Measurements from ENCODE around the gene CCDC85C. TPM values are rescaled to one million over a fixed set of nuclear protein-coding genes. Genes with fewer than 3 reads are reported as not detected.

CCDC85C gene
- total and polyA plus RNA-seq, 10 of the 15 experiments (the other 5 are each of a cell fraction or from before 2014, with no cell fraction given): 0.03 to 3.6 (median 1.1) TPM

DNA sequence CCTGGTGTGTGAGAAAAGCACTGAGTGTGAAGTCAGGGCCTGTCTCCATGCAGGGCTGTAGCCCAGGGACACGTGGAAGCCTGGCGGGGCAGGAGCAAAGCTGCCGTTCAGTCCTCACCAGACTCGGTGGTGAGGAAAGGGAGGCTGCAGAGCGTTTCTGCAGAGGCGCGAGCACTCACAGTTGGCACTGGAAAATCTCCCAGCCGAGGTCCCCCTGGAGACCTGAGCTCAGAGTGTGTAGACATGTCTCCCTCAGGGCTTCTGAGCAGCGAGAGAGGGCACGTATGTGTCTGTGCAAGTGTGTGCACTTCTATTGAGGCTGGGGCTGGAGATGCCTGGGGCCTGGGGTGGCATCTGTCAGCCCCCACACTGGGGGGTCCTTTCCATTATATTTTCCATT is 29.9 kb upstream of the CCDC85C start:
- no peaks in the 10 kb centered on the region for H3K4me1 ChIP-seq (ENCODE audit: control insufficient read depth, insufficient read depth, low read length)
- SMC1A ChIA-PET (ENCODE audit: uncharacterized antibody, unreplicated experiment): no interaction called here
- CTCF ChIA-PET: interaction anchor here (0.8 kb wide), 1 partner anchor 116 kb away, joined by 3 read pairs; no protein-coding TSS in a partner anchor
- BruUV-seq (replicated peaks): no TSS peak
- 2% methylated on average over 10 of the region's 10 CpGs for WGBS (ENCODE audit: insufficient coverage, insufficient replicate concordance, low lambda C conversion rate, missing lambda C conversion rate)
- RAD21 ChIA-PET (ENCODE audit: unreplicated experiment): interaction anchor here (1.0 kb wide), 1 partner anchor 50 kb away, joined by 3 read pairs; the partner anchor contains the start of gene CYP46A1
- POLR2A ChIA-PET: no interaction called here
- no peak overlapping the region for H3K4me3 ChIP-seq
- H2AFZ ChIP-seq (ENCODE audit: control insufficient read depth, low read depth, low read length): no peak overlapping the region
- no peak overlapping the region for H3K9ac ChIP-seq (ENCODE audit: control insufficient read depth, insufficient read depth, low read length)
- TF ChIP-seq NFIC (IDR thresholded peaks at IDR 0.05; ENCODE audit: low read depth, low read length): no peak
- H3K79me2 ChIP-seq (ENCODE audit: control insufficient read depth, insufficient read depth, low read length): no peaks in the 10 kb centered on the region
- H3K36me3 ChIP-seq (ENCODE audit: control insufficient read depth in 2 of 2, insufficient read depth in 2 of 2, low read length in 1 of 2): no peaks in the 10 kb centered on the region
- no peaks in the 10 kb centered on the region for H4K20me1 ChIP-seq (ENCODE audit: control insufficient read depth, insufficient read depth)
- intact Hi-C loops (cut with micrococcal nuclease; ENCODE audit: unreplicated experiment): no loop called here
- H3K9me3 ChIP-seq (replicated peaks; ENCODE audit: control insufficient read depth, insufficient read depth, low read length): no peaks in the 10 kb centered on the region
- peaks cover 0 to 1% of the 10 kb centered on the region in 2 experiments; a peak in 2 of 4 replicates for H3K27me3 ChIP-seq (replicated peaks in 1 of 2; ENCODE audit: control insufficient read depth in 2 of 2, insufficient read depth in 2 of 2, low read length in 1 of 2)
- H3K4me2 ChIP-seq (ENCODE audit: control insufficient read depth, insufficient read depth): no peak overlapping the region
- H3K27ac ChIP-seq (ENCODE audit: control insufficient read depth, insufficient read depth): no peak overlapping the region
- DNase-seq (ENCODE audit: low read depth, low spot score) (no peak), FAIRE-seq (no peak), ATAC-seq (no peak)
- in situ Hi-C loops (cut with MboI): no loop called here

DNA sequence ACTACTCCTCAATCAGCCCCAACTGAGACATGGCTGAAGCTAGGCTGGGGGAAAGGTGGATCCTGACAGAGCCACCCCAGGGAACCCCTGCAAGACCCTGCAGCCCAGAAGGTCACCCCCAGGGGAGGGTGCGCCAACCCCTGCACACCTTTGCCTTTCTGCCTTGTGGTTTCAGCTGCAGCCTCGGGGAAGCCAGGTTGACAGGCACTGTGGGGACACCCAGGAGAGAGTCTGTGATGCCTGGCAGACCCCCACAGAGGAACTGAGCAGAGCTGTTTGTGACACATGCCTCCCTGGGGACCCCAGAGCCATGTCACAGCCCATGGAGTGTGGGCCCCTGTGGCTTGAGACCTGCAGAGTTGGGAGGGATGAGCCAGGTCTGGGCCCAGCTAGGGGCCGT is 29.1 kb upstream of the CCDC85C start:
- no peaks in the 10 kb centered on the region for H3K4me1 ChIP-seq (ENCODE audit: control insufficient read depth, insufficient read depth, low read length)
- intact Hi-C loops (cut with micrococcal nuclease; ENCODE audit: unreplicated experiment): no loop called here
- no peak overlapping the region for H2AFZ ChIP-seq (ENCODE audit: control insufficient read depth, low read depth, low read length)
- H3K27ac ChIP-seq (ENCODE audit: control insufficient read depth, insufficient read depth): no peak overlapping the region
- no peak overlapping the region for H3K9ac ChIP-seq (ENCODE audit: control insufficient read depth, insufficient read depth, low read length)
- no peaks in the 10 kb centered on the region for H3K9me3 ChIP-seq (replicated peaks; ENCODE audit: control insufficient read depth, insufficient read depth, low read length)
- WGBS (ENCODE audit: insufficient coverage, insufficient replicate concordance, low lambda C conversion rate, missing lambda C conversion rate): 2% methylated on average over 3 of the region's 3 CpGs
- BruUV-seq (replicated peaks): no TSS peak
- ChIA-PET CTCF (no interaction called here), SMC1A (ENCODE audit: uncharacterized antibody, unreplicated experiment) (no interaction called here), POLR2A (no interaction called here), RAD21 (ENCODE audit: unreplicated experiment) (interaction anchor here (1.0 kb wide), 1 partner anchor 51 kb away, joined by 3 read pairs; the partner anchor contains the start of gene CYP46A1)
- in situ Hi-C loops (cut with MboI): no loop called here
- H3K4me2 ChIP-seq (ENCODE audit: control insufficient read depth, insufficient read depth): no peak overlapping the region
- no peaks in the 10 kb centered on the region for H4K20me1 ChIP-seq (ENCODE audit: control insufficient read depth, insufficient read depth)
- ATAC-seq (no peak), FAIRE-seq (no peak), DNase-seq (ENCODE audit: low read depth, low spot score) (no peak)
- no peaks in the 10 kb centered on the region for H3K36me3 ChIP-seq (ENCODE audit: control insufficient read depth in 2 of 2, insufficient read depth in 2 of 2, low read length in 1 of 2)
- H3K4me3 ChIP-seq: no peak overlapping the region
- no peaks in the 10 kb centered on the region for H3K79me2 ChIP-seq (ENCODE audit: control insufficient read depth, insufficient read depth, low read length)
- H3K27me3 ChIP-seq (replicated peaks in 1 of 2; ENCODE audit: control insufficient read depth in 2 of 2, insufficient read depth in 2 of 2, low read length in 1 of 2): peaks cover 0 to 1% of the 10 kb centered on the region in 2 experiments; a peak in 2 of 4 replicates
- TF ChIP-seq STAT3 (IDR thresholded peaks at IDR 0.05; ENCODE audit: low read depth, low read length) (no peak), TCF7 (IDR thresholded peaks at IDR 0.05; ENCODE audit: borderline replicate concordance) (no peak), CBFB (IDR thresholded peaks at IDR 0.05; ENCODE audit: low read depth) (no peak), IRF4 (IDR thresholded peaks at IDR 0.05; ENCODE audit: low read depth, low read length) (no peak), SMAD1 (IDR thresholded peaks at IDR 0.05; ENCODE audit: low read depth, partially characterized antibody) (no peak), CHD2 (IDR thresholded peaks at IDR 0.05; ENCODE audit: borderline replicate concordance, low read depth, low read length) (no peak)
- TF ChIP-seq, protein P1, sequence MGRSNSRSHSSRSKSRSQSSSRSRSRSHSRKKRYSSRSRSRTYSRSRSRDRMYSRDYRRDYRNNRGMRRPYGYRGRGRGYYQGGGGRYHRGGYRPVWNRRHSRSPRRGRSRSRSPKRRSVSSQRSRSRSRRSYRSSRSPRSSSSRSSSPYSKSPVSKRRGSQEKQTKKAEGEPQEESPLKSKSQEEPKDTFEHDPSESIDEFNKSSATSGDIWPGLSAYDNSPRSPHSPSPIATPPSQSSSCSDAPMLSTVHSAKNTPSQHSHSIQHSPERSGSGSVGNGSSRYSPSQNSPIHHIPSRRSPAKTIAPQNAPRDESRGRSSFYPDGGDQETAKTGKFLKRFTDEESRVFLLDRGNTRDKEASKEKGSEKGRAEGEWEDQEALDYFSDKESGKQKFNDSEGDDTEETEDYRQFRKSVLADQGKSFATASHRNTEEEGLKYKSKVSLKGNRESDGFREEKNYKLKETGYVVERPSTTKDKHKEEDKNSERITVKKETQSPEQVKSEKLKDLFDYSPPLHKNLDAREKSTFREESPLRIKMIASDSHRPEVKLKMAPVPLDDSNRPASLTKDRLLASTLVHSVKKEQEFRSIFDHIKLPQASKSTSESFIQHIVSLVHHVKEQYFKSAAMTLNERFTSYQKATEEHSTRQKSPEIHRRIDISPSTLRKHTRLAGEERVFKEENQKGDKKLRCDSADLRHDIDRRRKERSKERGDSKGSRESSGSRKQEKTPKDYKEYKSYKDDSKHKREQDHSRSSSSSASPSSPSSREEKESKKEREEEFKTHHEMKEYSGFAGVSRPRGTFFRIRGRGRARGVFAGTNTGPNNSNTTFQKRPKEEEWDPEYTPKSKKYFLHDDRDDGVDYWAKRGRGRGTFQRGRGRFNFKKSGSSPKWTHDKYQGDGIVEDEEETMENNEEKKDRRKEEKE (IDR thresholded peaks at IDR 0.05): no peak
- TF ChIP-seq, protein P2, sequence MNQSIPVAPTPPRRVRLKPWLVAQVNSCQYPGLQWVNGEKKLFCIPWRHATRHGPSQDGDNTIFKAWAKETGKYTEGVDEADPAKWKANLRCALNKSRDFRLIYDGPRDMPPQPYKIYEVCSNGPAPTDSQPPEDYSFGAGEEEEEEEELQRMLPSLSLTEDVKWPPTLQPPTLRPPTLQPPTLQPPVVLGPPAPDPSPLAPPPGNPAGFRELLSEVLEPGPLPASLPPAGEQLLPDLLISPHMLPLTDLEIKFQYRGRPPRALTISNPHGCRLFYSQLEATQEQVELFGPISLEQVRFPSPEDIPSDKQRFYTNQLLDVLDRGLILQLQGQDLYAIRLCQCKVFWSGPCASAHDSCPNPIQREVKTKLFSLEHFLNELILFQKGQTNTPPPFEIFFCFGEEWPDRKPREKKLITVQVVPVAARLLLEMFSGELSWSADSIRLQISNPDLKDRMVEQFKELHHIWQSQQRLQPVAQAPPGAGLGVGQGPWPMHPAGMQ (IDR thresholded peaks at IDR 0.05; ENCODE audit: borderline replicate concordance): no peak

Data from GM12878 (cell line).